ENCODE data around the gene SLC25A26. TPM values are rescaled to one million over a fixed set of nuclear protein-coding genes. Genes with fewer than 3 reads are reported as not detected.

Gene SLC25A26
- total RNA-seq, 1 experiment from 2014 or later, result 23.8 TPM

- no TSS peak for BruUV-seq (replicated peaks)
- Histone ChIP-seq H4K20me1 (ENCODE audit: insufficient read depth) (no peaks in the 10 kb centered on the region), H3K9me2 (ENCODE audit: insufficient read depth) (no peaks in the 10 kb centered on the region), H3K9me3 (ENCODE audit: control insufficient read depth in 1 of 2, insufficient read depth in 1 of 2, low read depth in 1 of 2, low read length in 2 of 2) (no peaks in the 10 kb centered on the region), H3K27me3 (ENCODE audit: insufficient read depth, low read length) (no peaks in the 10 kb centered on the region), H3K27ac (ENCODE audit: low read depth, low read length) (no peak overlapping the region), H2AFZ (ENCODE audit: low read depth, low read length, poor library complexity, severe bottlenecking) (no peak overlapping the region), H3K4me1 (ENCODE audit: control insufficient read depth in 1 of 2, insufficient read depth in 2 of 2, low read length in 2 of 2) (no peaks in the 10 kb centered on the region), H3K79me2 (ENCODE audit: insufficient read depth, low read length) (no peaks in the 10 kb centered on the region), H3K4me2 (ENCODE audit: low read length) (no peak overlapping the region), H3K9ac (ENCODE audit: low read length) (no peak overlapping the region), H3K4me3 (replicated peaks in 1 of 2; ENCODE audit: low read depth in 1 of 2, low read length in 2 of 2) (no peak overlapping the region), H3K36me3 (ENCODE audit: control insufficient read depth in 1 of 2, insufficient read depth in 2 of 2, low read length in 2 of 2) (no peaks in the 10 kb centered on the region)
- ChIA-PET POLR2A (no interaction called here), CTCF (no interaction called here), RAD21 (ENCODE audit: low non-redundant PET in 1 of 2, low total read pairs in 2 of 2, uncharacterized antibody in 2 of 2, unreplicated experiment in 2 of 2) (no interaction called here)
- intact Hi-C loops (cut with micrococcal nuclease), result no loop called here
- TF ChIP-seq SP1 (IDR thresholded peaks at IDR 0.05; ENCODE audit: low read depth) (no peak), JUND (IDR thresholded peaks at IDR 0.05) (no peak)
- no peak for ATAC-seq
- DNase-seq (ENCODE audit: low read depth, low spot score), result no peak
These were observed 118.1 kb downstream of the SLC25A26 start for GRCh38 chr3:66338927-66339326.

- ChIA-PET RAD21 (ENCODE audit: low non-redundant PET in 1 of 2, low total read pairs in 2 of 2, uncharacterized antibody in 2 of 2, unreplicated experiment in 2 of 2) (no interaction called here), POLR2A (no interaction called here), CTCF (no interaction called here)
- intact Hi-C loops (cut with micrococcal nuclease), result no loop called here
- Histone ChIP-seq H3K79me2 (ENCODE audit: insufficient read depth, low read length) (no peaks in the 10 kb centered on the region), H3K4me1 (ENCODE audit: control insufficient read depth in 1 of 2, insufficient read depth in 2 of 2, low read length in 2 of 2) (no peaks in the 10 kb centered on the region), H3K36me3 (ENCODE audit: control insufficient read depth in 1 of 2, insufficient read depth in 2 of 2, low read length in 2 of 2) (no peaks in the 10 kb centered on the region), H2AFZ (ENCODE audit: low read depth, low read length, poor library complexity, severe bottlenecking) (no peak overlapping the region), H3K4me2 (ENCODE audit: low read length) (no peak overlapping the region), H3K4me3 (replicated peaks in 1 of 2; ENCODE audit: low read depth in 1 of 2, low read length in 2 of 2) (no peak overlapping the region), H3K9me3 (ENCODE audit: control insufficient read depth in 1 of 2, insufficient read depth in 1 of 2, low read depth in 1 of 2, low read length in 2 of 2) (no peaks in the 10 kb centered on the region), H4K20me1 (ENCODE audit: insufficient read depth) (no peaks in the 10 kb centered on the region), H3K27me3 (ENCODE audit: insufficient read depth, low read length) (no peaks in the 10 kb centered on the region), H3K27ac (ENCODE audit: low read depth, low read length) (no peak overlapping the region), H3K9ac (ENCODE audit: low read length) (no peak overlapping the region), H3K9me2 (ENCODE audit: insufficient read depth) (no peaks in the 10 kb centered on the region)
- TF ChIP-seq CEBPB (IDR thresholded peaks at IDR 0.05; ENCODE audit: low read depth), result no peak
- no peak for TF ChIP-seq EGR1 (IDR thresholded peaks at IDR 0.05; ENCODE audit: low read depth)
- TF ChIP-seq SRF (IDR thresholded peaks at IDR 0.05; ENCODE audit: low read depth), result no peak
- no peak for TF ChIP-seq MAX (IDR thresholded peaks at IDR 0.05)
- no peak for TF ChIP-seq POLR2A (IDR thresholded peaks at IDR 0.05; ENCODE audit: borderline replicate concordance, extremely low read depth, insufficient read depth, insufficient read length)
- no peak for TF ChIP-seq REST (IDR thresholded peaks at IDR 0.05; ENCODE audit: low read depth)
- no peak for TF ChIP-seq POLR2AphosphoS5 (IDR thresholded peaks at IDR 0.05; ENCODE audit: low read depth, low read length)
- no peak for TF ChIP-seq EZH2 (IDR thresholded peaks at IDR 0.05)
- TF ChIP-seq EZH2phosphoT487 (IDR thresholded peaks at IDR 0.05; ENCODE audit: borderline replicate concordance), result no peak
- TF ChIP-seq RAD21 (IDR thresholded peaks at IDR 0.05; ENCODE audit: low read depth), result no peak
- no peak for TF ChIP-seq SIN3A (IDR thresholded peaks at IDR 0.05; ENCODE audit: low read depth)
- TF ChIP-seq FOSL1 (IDR thresholded peaks at IDR 0.05; ENCODE audit: low read depth), result no peak
- no peak for TF ChIP-seq SP1 (IDR thresholded peaks at IDR 0.05; ENCODE audit: low read depth)
- TF ChIP-seq ZFX (IDR thresholded peaks at IDR 0.05), result no peak
- no peak for TF ChIP-seq JUND (IDR thresholded peaks at IDR 0.05)
- no peak for TF ChIP-seq CTCF (IDR thresholded peaks at IDR 0.05 in 2 of 3, conservative IDR thresholded peaks at IDR 0.05 in 1 of 3; ENCODE audit: borderline replicate concordance in 1 of 3, insufficient read depth in 1 of 3, low read depth in 2 of 3, low read length in 2 of 3)
- TF ChIP-seq YY1 (IDR thresholded peaks at IDR 0.05; ENCODE audit: extremely low read depth, insufficient replicate concordance, low read depth, low read length), result no peak
- DNase-seq (ENCODE audit: low read depth, low spot score), result no peak
- ATAC-seq, result no peak
- BruUV-seq (replicated peaks), result no TSS peak
These were observed 122.0 kb downstream of the SLC25A26 start for GRCh38 chr3:66342717-66343356.

Measured in HCT116 (cell line).